NT2/D1 (cell line): ENCODE measurements around the gene GABPB1.

ENCODE experiments used
- SUZ12 ChIP-seq: IDR thresholded peaks from 2 replicates; pipeline ENCODE4 v1.6.1; 2011; ENCODE audit not compliant: insufficient read length, insufficient read depth; ENCODE audit errors: extremely low read depth
- YY1 ChIP-seq: IDR thresholded peaks from 2 replicates; pipeline ENCODE4 v1.6.1; 2011; ENCODE audit not compliant: insufficient read length, insufficient read depth

GRCh38 chr15:50377867-50378751, 23.1 kb upstream of the GABPB1 start:
- TF ChIP-seq YY1 (no peak), SUZ12 (no peak)
